Testis (tissue), 3 donors: ENCODE results near the gene CSF2. TPM values are rescaled to one million over a fixed set of nuclear protein-coding genes. Genes with fewer than 3 reads are reported as not detected.
"Not testable (repeated sequence)": the region's sequence is repeated elsewhere in the genome, so short reads cannot be mapped to it uniquely, and the experiment has no call there.

Experiments used
- DNase-seq: peaks from one replicate; pipeline ENCODE4 v3.0.0-alpha.2; 2019
- H3K27ac ChIP-seq, 2 donors: fragments of 200-600 bp; sonication (generic); one replicate each; pipeline ENCODE4 v1.5.1; 2019
- H3K27me3 ChIP-seq: fragments of 200-600 bp; sonication (generic); one replicate; pipeline ENCODE4 v1.5.1; 2019
- H3K36me3 ChIP-seq: fragments of 200-600 bp; sonication (generic); one replicate; pipeline ENCODE4 v1.5.1; 2017; ENCODE audit warnings: low read depth; ENCODE audit errors: missing control alignments
- H3K4me1 ChIP-seq: fragments of 200-600 bp; sonication (generic); one replicate; pipeline ENCODE4 v1.5.1; 2019
- H3K4me3 ChIP-seq, 2 donors: fragments of 200-600 bp; sonication (generic); one replicate each; pipeline ENCODE4 v1.5.1; 2017 to 2019
- H3K9me3 ChIP-seq: fragments of 200-600 bp; sonication (generic); one replicate; pipeline ENCODE4 v1.5.1; 2017
- CTCF ChIP-seq, 3 experiments: fragments of 450-650 bp in 2 of 3; fragments of 200-600 bp in 1 of 3; sonication (generic) in 1 of 3; IDR thresholded peaks; one replicate each; pipeline ENCODE4 v1.5.1; 2016 to 2019; ENCODE audit warnings: antibody characterized with exemption in 3 of 3, mild to moderate bottlenecking in 2 of 3, moderate library complexity in 1 of 3
- POLR2A ChIP-seq: fragments of 450-650 bp; IDR thresholded peaks from one replicate; pipeline ENCODE4 v1.6.1; 2017; ENCODE audit warnings: antibody characterized with exemption, mild to moderate bottlenecking, moderate library complexity
- WGBS, 2 donors: methylation state at CpG; one replicate each; pipeline ENCODE4 v1.1.5; 2018; 5-methylcytosine and 5-hydroxymethylcytosine counted together
- intact Hi-C: fragments of 100-400 bp; cut with DNase I; formaldehyde crosslinking; loops from one replicate; pipeline ENCODE4 v1.15.1; 2023; ENCODE audit warnings: low total_unique reads
- polyA plus RNA-seq: library from polyadenylated mRNA; stranded (reverse); fragments of 350-450 nt; fragmentation: Illumina TruSeq; extraction: RNeasy Lipid Tissue Mini Kit (QIAGEN cat#74804); gene quantifications from one replicate; pipeline ENCODE4 v1.2.3, GENCODE V29; 2014; ENCODE audit warnings: low read depth, low replicate concordance; ENCODE audit not compliant: insufficient read depth
- total RNA-seq, 2 donors: library from RNA; depleted of rRNA; stranded (reverse); fragments of >200 nt; gene quantifications; one replicate each; pipeline ENCODE4 v1.2.3, GENCODE V29; 2016

The CSF2 gene
- total and polyA plus RNA-seq, 3 donors from 2014 or later, result not detected

- Histone ChIP-seq H3K9me3 (no peaks in the 10 kb centered on the region), H3K4me1 (no peaks in the 10 kb centered on the region), H3K36me3 (no peaks in the 10 kb centered on the region), H3K27ac (no peak overlapping the region), H3K4me3 (no peak overlapping the region), H3K27me3 (no peaks in the 10 kb centered on the region)
- TF ChIP-seq POLR2A, result no peak
- no peak for TF ChIP-seq CTCF (IDR thresholded peaks at IDR 0.05)
- DNase-seq, result no peak
- intact Hi-C loops, result no loop called here
- WGBS, 2 donors, result 85 to 86% methylated on average over 3 of the region's 3 CpGs
Observed at GRCh38 chr5:132112111-132112510, 38.5 kb downstream of the CSF2 start.

GRCh38 chr5:132114150-132115121 lies 40.8 kb downstream of the CSF2 start:
- 65 to 75% methylated on average over 4 of the region's 4 CpGs for WGBS, 2 donors
- no peak for TF ChIP-seq POLR2A
- no peak for TF ChIP-seq CTCF (IDR thresholded peaks at IDR 0.05)
- intact Hi-C loops, result no loop called here
- no peak overlapping the region for H3K4me3 ChIP-seq
- H3K4me1 ChIP-seq, result no peaks in the 10 kb centered on the region
- no peaks in the 10 kb centered on the region for H3K36me3 ChIP-seq
- DNase-seq, result no peak
- H3K27me3 ChIP-seq, result no peaks in the 10 kb centered on the region
- H3K9me3 ChIP-seq, result no peaks in the 10 kb centered on the region
- no peak overlapping the region for H3K27ac ChIP-seq

GRCh38 chr5:132115375-132115774 lies 41.8 kb downstream of the CSF2 start:
- intact Hi-C loops, result no loop called here

GRCh38 chr5:132116072-132116471 lies 42.5 kb downstream of the CSF2 start:
- WGBS, 2 donors, result 86 to 90% methylated on average over 2 of the region's 2 CpGs
- H3K4me1 ChIP-seq, result no peaks in the 10 kb centered on the region
- intact Hi-C loops, result no loop called here
- no peaks in the 10 kb centered on the region for H3K9me3 ChIP-seq
- no peaks in the 10 kb centered on the region for H3K36me3 ChIP-seq
- no peak for DNase-seq
- H3K4me3 ChIP-seq, result no peak overlapping the region
- H3K27me3 ChIP-seq, result no peaks in the 10 kb centered on the region
- H3K27ac ChIP-seq, result no peak overlapping the region
- no peak for TF ChIP-seq POLR2A
- no peak for TF ChIP-seq CTCF (IDR thresholded peaks at IDR 0.05)

More at GRCh38 chr5:132115375-132115774, 41.8 kb downstream of the CSF2 start:
- WGBS, 2 donors, result 84 to 96% methylated on average over 1 of the region's 1 CpG
- Histone ChIP-seq H3K27me3 (no peaks in the 10 kb centered on the region), H3K27ac (no peak overlapping the region), H3K36me3 (no peaks in the 10 kb centered on the region), H3K4me3 (no peak overlapping the region), H3K9me3 (no peaks in the 10 kb centered on the region), H3K4me1 (no peaks in the 10 kb centered on the region)
- DNase-seq, result no peak
- TF ChIP-seq POLR2A, result no peak
- no peak for TF ChIP-seq CTCF (IDR thresholded peaks at IDR 0.05)

- DNase-seq, intact Hi-C loops: not testable (repeated sequence)
- WGBS, 2 donors, result 65 to 81% methylated on average over 2 to 3 of the region's 3 CpGs
Observed at GRCh38 chr5:132116909-132117489, 43.4 kb downstream of the CSF2 start.

GRCh38 chr5:132120717-132121116 lies 47.1 kb downstream of the CSF2 start:
- DNase-seq, H3K27ac ChIP-seq, H3K27me3 ChIP-seq, H3K4me3 ChIP-seq, H3K36me3 ChIP-seq, intact Hi-C loops, H3K9me3 ChIP-seq, H3K4me1 ChIP-seq: not testable (repeated sequence)
- 86 to 87% methylated on average over 3 of the region's 3 CpGs for WGBS, 2 donors

More at GRCh38 chr5:132116909-132117489, 43.4 kb downstream of the CSF2 start:
- not testable (repeated sequence) for H3K4me1 ChIP-seq, H3K27me3 ChIP-seq, H3K27ac ChIP-seq, H3K9me3 ChIP-seq, H3K4me3 ChIP-seq, H3K36me3 ChIP-seq

GRCh38 chr5:132122971-132123370 lies 49.4 kb downstream of the CSF2 start:
- intact Hi-C loops, H3K36me3 ChIP-seq, H3K27ac ChIP-seq, H3K9me3 ChIP-seq, H3K4me1 ChIP-seq, H3K4me3 ChIP-seq, H3K27me3 ChIP-seq, DNase-seq: not testable (repeated sequence)
- 85 to 89% methylated on average over 3 of the region's 3 CpGs for WGBS, 2 donors

GRCh38 chr5:132123578-132123977 lies 50.0 kb downstream of the CSF2 start:
- H3K9me3 ChIP-seq, H3K27ac ChIP-seq, H3K4me3 ChIP-seq, intact Hi-C loops, H3K4me1 ChIP-seq, H3K36me3 ChIP-seq, H3K27me3 ChIP-seq, DNase-seq: not testable (repeated sequence)
- 86 to 95% methylated on average over 4 of the region's 4 CpGs for WGBS, 2 donors
